Measurements from ENCODE around the gene CAMK4.

GRCh38 chr5:111345731-111346130 is 121.5 kb downstream of the CAMK4 start:
- TF ChIP-seq, protein P1, sequence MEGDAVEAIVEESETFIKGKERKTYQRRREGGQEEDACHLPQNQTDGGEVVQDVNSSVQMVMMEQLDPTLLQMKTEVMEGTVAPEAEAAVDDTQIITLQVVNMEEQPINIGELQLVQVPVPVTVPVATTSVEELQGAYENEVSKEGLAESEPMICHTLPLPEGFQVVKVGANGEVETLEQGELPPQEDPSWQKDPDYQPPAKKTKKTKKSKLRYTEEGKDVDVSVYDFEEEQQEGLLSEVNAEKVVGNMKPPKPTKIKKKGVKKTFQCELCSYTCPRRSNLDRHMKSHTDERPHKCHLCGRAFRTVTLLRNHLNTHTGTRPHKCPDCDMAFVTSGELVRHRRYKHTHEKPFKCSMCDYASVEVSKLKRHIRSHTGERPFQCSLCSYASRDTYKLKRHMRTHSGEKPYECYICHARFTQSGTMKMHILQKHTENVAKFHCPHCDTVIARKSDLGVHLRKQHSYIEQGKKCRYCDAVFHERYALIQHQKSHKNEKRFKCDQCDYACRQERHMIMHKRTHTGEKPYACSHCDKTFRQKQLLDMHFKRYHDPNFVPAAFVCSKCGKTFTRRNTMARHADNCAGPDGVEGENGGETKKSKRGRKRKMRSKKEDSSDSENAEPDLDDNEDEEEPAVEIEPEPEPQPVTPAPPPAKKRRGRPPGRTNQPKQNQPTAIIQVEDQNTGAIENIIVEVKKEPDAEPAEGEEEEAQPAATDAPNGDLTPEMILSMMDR (conservative IDR thresholded peaks at IDR 0.05 in 1 of 2, IDR thresholded peaks at IDR 0.05 in 1 of 2; ENCODE audit: extremely low read depth in 1 of 2, insufficient read depth in 1 of 2, low read depth in 1 of 2, low read length in 2 of 2) = no peak
- TF ChIP-seq EZH2 (IDR thresholded peaks at IDR 0.05; ENCODE audit: borderline replicate concordance, low read length) = no peak
